ENCODE measurements around the gene EXOC3L4. TPM values are rescaled to one million over a fixed set of nuclear protein-coding genes. Genes with fewer than 3 reads are reported as not detected.

The EXOC3L4 gene
- total RNA-seq, 6 experiments from 2014 or later = 34.2 to 87.1 (median 48.1) TPM

- peak in 1 of 4 donors; percentile 2 for ATAC-seq
Observed at GRCh38 chr14:103137689-103138300, 43.3 kb downstream of the EXOC3L4 start.

GRCh38 chr14:103138301-103139131 lies 44.0 kb downstream of the EXOC3L4 start:
- ATAC-seq (peak in 3 of 4 donors; percentile 14 to 43 (median 19)), DNase-seq (peak in 1 of 3 donors; percentile 67)
- Histone ChIP-seq H3K27me3 (no peaks in the 10 kb centered on the region), H3K36me3 (peaks cover 0 to 6% (median 0%) of the 10 kb centered on the region in 4 donors), H3K4me1 (peaks cover 0 to 14% (median 0%) of the 10 kb centered on the region in 4 donors), H3K9me3 (no peaks in the 10 kb centered on the region), H3K27ac (no peak overlapping the region), H3K4me3 (no peak overlapping the region)
- 35% methylated on average over 10 of the region's 66 CpGs for WGBS (ENCODE audit: insufficient coverage, low coverage, low lambda C conversion rate, missing lambda C conversion rate)
- intact Hi-C loops (cut with DNase I) = no loop called here
- TF ChIP-seq POLR2A (IDR thresholded peaks at IDR 0.05) (no peak), CTCF (IDR thresholded peaks at IDR 0.05) (no peak)

More at GRCh38 chr14:103137689-103138300, 43.3 kb downstream of the EXOC3L4 start:
- intact Hi-C loops (cut with DNase I) = no loop called here
- 84% methylated on average over 5 of the region's 22 CpGs for WGBS (ENCODE audit: insufficient coverage, low coverage, low lambda C conversion rate, missing lambda C conversion rate)
- no peak for TF ChIP-seq POLR2A (IDR thresholded peaks at IDR 0.05)
- TF ChIP-seq CTCF (IDR thresholded peaks at IDR 0.05) = no peak
- peak in 1 of 3 donors; percentile 63 for DNase-seq
- H3K4me3 ChIP-seq = no peak overlapping the region
- H3K36me3 ChIP-seq = peaks cover 0 to 6% (median 0%) of the 10 kb centered on the region in 4 donors
- no peak overlapping the region for H3K27ac ChIP-seq
- H3K9me3 ChIP-seq = no peaks in the 10 kb centered on the region
- H3K4me1 ChIP-seq = peaks cover 0 to 14% (median 0%) of the 10 kb centered on the region in 4 donors
- H3K27me3 ChIP-seq = no peaks in the 10 kb centered on the region

GRCh38 chr14:103139132-103140025 lies 44.9 kb downstream of the EXOC3L4 start:
- H3K4me3 ChIP-seq = no peak overlapping the region

More at GRCh38 chr14:103139132-103140025, 44.9 kb downstream of the EXOC3L4 start:
- DNase-seq = peak in 1 of 3 donors; percentile 52
- Histone ChIP-seq H3K36me3 (no peaks in the 10 kb centered on the region), H3K4me1 (peaks cover 0 to 14% (median 0%) of the 10 kb centered on the region in 4 donors), H3K27ac (no peak overlapping the region), H3K9me3 (no peaks in the 10 kb centered on the region), H3K27me3 (no peaks in the 10 kb centered on the region)
- no peak for TF ChIP-seq POLR2A (IDR thresholded peaks at IDR 0.05)
- TF ChIP-seq CTCF (IDR thresholded peaks at IDR 0.05) = no peak
- 74% methylated on average over 21 of the region's 29 CpGs for WGBS (ENCODE audit: insufficient coverage, low coverage, low lambda C conversion rate, missing lambda C conversion rate)
- intact Hi-C loops (cut with DNase I) = no loop called here
- no peak for ATAC-seq

Data from right lobe of liver (tissue), 6 donors.